KMS-11 (cell line): ENCODE results near the gene PRAME.

Source experiments
- H2AFZ ChIP-seq: fragments of 200-600 bp; sonication (generic); 2 replicates; pipeline ENCODE4 v1.6.1; 2016; ENCODE audit warnings: antibody characterized with exemption, mixed run types, low read depth
- H3K27ac ChIP-seq: fragments of 200-600 bp; sonication (generic); 2 replicates; pipeline ENCODE4 v1.6.1; 2016; ENCODE audit warnings: mild to moderate bottlenecking, mixed run types
- H3K27me3 ChIP-seq: fragments of 200-600 bp; sonication (generic); 2 replicates; pipeline ENCODE4 v1.6.1; 2017; ENCODE audit warnings: mild to moderate bottlenecking, low read depth, mixed run types, moderate library complexity; ENCODE audit not compliant: insufficient read depth
- H3K36me3 ChIP-seq: fragments of 200-600 bp; sonication (generic); 2 replicates; pipeline ENCODE4 v1.6.1; 2017; ENCODE audit warnings: mild to moderate bottlenecking, mixed run types; ENCODE audit not compliant: insufficient read depth
- H3K4me1 ChIP-seq: fragments of 200-600 bp; sonication (generic); 2 replicates; pipeline ENCODE4 v1.6.1; 2016; ENCODE audit warnings: mild to moderate bottlenecking, low read depth, mixed run types; ENCODE audit not compliant: poor library complexity, severe bottlenecking
- H3K4me2 ChIP-seq: fragments of 200-600 bp; sonication (generic); 2 replicates; pipeline ENCODE4 v1.7.0; 2016; ENCODE audit warnings: mild to moderate bottlenecking, mixed run types
- H3K4me3 ChIP-seq: fragments of 200-600 bp; sonication (generic); IDR thresholded peaks from 2 replicates; pipeline ENCODE4 v1.6.1; 2017; ENCODE audit warnings: low read depth, low read length, mixed read lengths; ENCODE audit not compliant: insufficient read depth
- H3K79me2 ChIP-seq: fragments of 200-600 bp; sonication (generic); 2 replicates; pipeline ENCODE4 v1.6.1; 2016; ENCODE audit warnings: low read depth, mixed run types; ENCODE audit not compliant: insufficient read depth
- H3K9ac ChIP-seq: fragments of 200-600 bp; sonication (generic); 2 replicates; pipeline ENCODE4 v1.6.1; 2016; ENCODE audit warnings: mild to moderate bottlenecking, mixed run types
- H4K20me1 ChIP-seq: fragments of 200-600 bp; sonication (generic); 2 replicates; pipeline ENCODE4 v1.6.1; 2016; ENCODE audit warnings: mild to moderate bottlenecking, mixed run types; ENCODE audit not compliant: insufficient read depth
- CTCF ChIP-seq: fragments of 200-600 bp; sonication (generic); conservative IDR thresholded peaks from 2 replicates; pipeline ENCODE4 v1.6.1; 2017; ENCODE audit warnings: low read depth, mild to moderate bottlenecking, antibody characterized with exemption, low read length, moderate library complexity, mixed read lengths

PRAME gene

DNA sequence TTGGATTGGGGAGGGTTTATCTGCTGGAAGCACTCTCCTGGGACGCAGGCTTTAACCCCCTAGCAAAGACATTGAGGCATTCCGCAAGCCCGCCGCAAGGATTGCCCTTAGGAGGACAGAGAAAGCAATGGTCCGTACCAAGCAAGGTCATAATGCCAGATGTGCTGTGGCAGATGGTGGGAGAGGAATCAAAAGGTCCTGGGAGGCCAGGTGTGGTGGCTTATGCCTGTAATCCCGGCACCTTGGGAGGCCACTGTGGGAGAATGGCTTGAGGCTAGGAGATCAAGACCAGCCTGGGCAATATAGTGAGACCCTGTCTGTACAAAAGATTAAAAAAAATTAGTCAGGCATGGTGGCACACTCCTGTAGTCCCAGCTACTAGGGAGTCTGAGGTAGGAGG is 12.4 kb upstream of the PRAME start:
- Histone ChIP-seq H4K20me1 (no peaks in the 10 kb centered on the region), H3K79me2 (no peaks in the 10 kb centered on the region), H3K27me3 (no peaks in the 10 kb centered on the region), H3K27ac (no peak overlapping the region), H3K9ac (no peak overlapping the region), H3K4me3 (no peak overlapping the region), H3K4me1 (no peaks in the 10 kb centered on the region), H2AFZ (no peak overlapping the region), H3K36me3 (no peaks in the 10 kb centered on the region), H3K4me2 (no peak overlapping the region)
- no peak for TF ChIP-seq CTCF

- Histone ChIP-seq H3K36me3 (no peaks in the 10 kb centered on the region), H3K4me1 (no peaks in the 10 kb centered on the region), H3K27me3 (no peaks in the 10 kb centered on the region), H3K9ac (no peak overlapping the region), H3K27ac (no peak overlapping the region), H4K20me1 (no peaks in the 10 kb centered on the region), H3K4me2 (no peak overlapping the region), H3K4me3 (no peak overlapping the region), H2AFZ (no peak overlapping the region), H3K79me2 (no peaks in the 10 kb centered on the region)
- TF ChIP-seq CTCF: no peak
Measured at GRCh38 chr22:22569218-22569617, 10.2 kb upstream of the PRAME start.

GRCh38 chr22:22565981-22566380 is 6.9 kb upstream of the PRAME start:
- Histone ChIP-seq H3K4me1 (no peaks in the 10 kb centered on the region), H3K79me2 (no peaks in the 10 kb centered on the region), H3K4me2 (no peak overlapping the region), H3K9ac (no peak overlapping the region), H3K27ac (no peak overlapping the region), H3K4me3 (no peak overlapping the region), H2AFZ (no peak overlapping the region), H3K36me3 (no peaks in the 10 kb centered on the region), H3K27me3 (no peaks in the 10 kb centered on the region), H4K20me1 (no peaks in the 10 kb centered on the region)
- no peak for TF ChIP-seq CTCF

GRCh38 chr22:22558071-22558971 is 744 bp downstream of the PRAME start:
- Histone ChIP-seq H3K4me1 (no peaks in the 10 kb centered on the region), H3K27ac (no peak overlapping the region), H3K4me3 (no peak overlapping the region), H3K79me2 (no peaks in the 10 kb centered on the region), H3K27me3 (no peaks in the 10 kb centered on the region), H2AFZ (peak overlapping the region; percentile 52; the same call in 1 of the 2 replicates), H4K20me1 (no peaks in the 10 kb centered on the region), H3K9ac (no peak overlapping the region; the same call in 1 of the 2 replicates), H3K36me3 (no peaks in the 10 kb centered on the region), H3K4me2 (no peak overlapping the region; the same call in 1 of the 2 replicates)
- no peak for TF ChIP-seq CTCF
